Lung (tissue), 12 donors: ENCODE results near the gene KCNH8. TPM values are rescaled to one million over a fixed set of nuclear protein-coding genes. Genes with fewer than 3 reads are reported as not detected.

Experiments
- ATAC-seq: fragments of 200-7000 bp; cut with Tn5 transposase; one replicate; pipeline ENCODE4 v1.9.1; 2020; ENCODE audit warnings: moderate number of reproducible peaks; ENCODE audit not compliant: insufficient read depth, low FRiP score
- DNase-seq, 3 donors: peaks; one replicate each; pipeline ENCODE4 v3.0.0-alpha.2; 2013 to 2017
- H3K27ac ChIP-seq, 2 donors: one replicate each; pipeline ENCODE4 v1.5.1; 2013; ENCODE audit warnings: mild to moderate bottlenecking in 2 of 2, moderate library complexity in 2 of 2, control low read depth in 1 of 2, inconsistent platforms in 1 of 2, low read depth in 1 of 2, low read length in 1 of 2
- H3K27me3 ChIP-seq, 3 donors: one replicate each; pipeline ENCODE4 v1.5.1; 2013; ENCODE audit warnings: low read length in 2 of 3; ENCODE audit not compliant: control insufficient read depth in 3 of 3, insufficient read depth in 3 of 3
- H3K36me3 ChIP-seq, 4 donors: one replicate each; pipeline ENCODE4 v1.5.1; 2013; ENCODE audit warnings: low read length in 4 of 4, mild to moderate bottlenecking in 1 of 4, moderate library complexity in 1 of 4; ENCODE audit not compliant: control insufficient read depth in 4 of 4, insufficient read depth in 4 of 4
- H3K4me1 ChIP-seq, 5 donors: one replicate each; pipeline ENCODE4 v1.5.1; 2013; ENCODE audit warnings: low read length in 5 of 5, mild to moderate bottlenecking in 2 of 5, moderate library complexity in 1 of 5; ENCODE audit not compliant: control insufficient read depth in 5 of 5, insufficient read depth in 5 of 5
- H3K4me3 ChIP-seq: one replicate; pipeline ENCODE4 v1.5.1; 2013; ENCODE audit warnings: mild to moderate bottlenecking, control low read depth, moderate library complexity
- H3K9ac ChIP-seq, 2 donors: one replicate each; pipeline ENCODE4 v1.5.1; 2013; ENCODE audit warnings: low read length in 2 of 2, control low read depth in 1 of 2; ENCODE audit not compliant: insufficient read depth in 1 of 2
- H3K9me3 ChIP-seq, 4 donors: one replicate each; pipeline ENCODE4 v1.5.1; 2013; ENCODE audit warnings: low read length in 3 of 4, mild to moderate bottlenecking in 1 of 4, moderate library complexity in 1 of 4; ENCODE audit not compliant: control insufficient read depth in 4 of 4, insufficient read depth in 3 of 4
- WGBS, 2 donors: extraction: QIAGEN DNeasy Blood & Tissue Kit; methylation state at CpG; one replicate each; pipeline ENCODE4 v1.1.7; 2013; 5-methylcytosine and 5-hydroxymethylcytosine counted together
- polyA plus RNA-seq, 2 donors: library from polyadenylated mRNA; stranded (reverse); fragments of 200-250 nt; gene quantifications; one replicate each; pipeline ENCODE4 v1.2.1, GENCODE V29; 2013
- total RNA-seq, 2 donors: library from RNA; depleted of rRNA in 1 of 2; stranded (reverse); fragments of >200 nt in 1 of 2; gene quantifications; one replicate each; pipeline ENCODE4 v1.2.1, GENCODE V29; 2014 to 2021
- TF ChIP-seq, protein P1 (sequence below): IDR thresholded peaks from 2 replicates; pipeline ENCODE4 v1.5.1; 2012; ENCODE audit warnings: mild to moderate bottlenecking; ENCODE audit errors: control extremely low read depth, extremely low read depth
- donor health status: control.
- donor health status: control.
- donor health status: Bipolar disorder and iron deficiency.
- donor health status: healthy.
- donor health status: DM: yes; HTN: yes; CAD: no.

KCNH8 gene
- total and polyA plus RNA-seq, 4 donors: 0.06 to 0.94 (median 0.15) TPM

DNA sequence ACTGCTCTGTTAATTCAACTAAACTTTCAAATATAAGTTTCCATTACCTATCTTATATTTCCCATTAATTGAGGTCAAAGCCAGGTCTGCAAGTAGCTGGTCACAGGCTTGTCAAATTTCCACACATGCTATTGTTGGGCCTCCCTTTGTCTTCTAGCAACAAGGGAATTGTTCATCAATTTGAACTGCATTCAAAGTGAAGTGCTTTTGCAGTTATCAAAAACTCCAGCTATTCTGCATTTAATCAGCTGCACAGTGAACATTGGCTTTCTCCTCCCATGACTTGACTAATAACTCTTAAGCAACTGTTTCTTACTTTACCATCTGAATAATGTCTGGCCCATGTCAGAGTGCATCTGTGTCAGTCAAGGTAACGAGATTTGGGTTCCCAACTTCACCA, 198.4 kb downstream of the KCNH8 start:
- H3K4me1 ChIP-seq: peaks cover 0 to 10% (median 0%) of the 10 kb centered on the region in 5 donors
- H3K9ac ChIP-seq: no peak overlapping the region
- no peaks in the 10 kb centered on the region for H3K36me3 ChIP-seq
- TF ChIP-seq, protein P1, sequence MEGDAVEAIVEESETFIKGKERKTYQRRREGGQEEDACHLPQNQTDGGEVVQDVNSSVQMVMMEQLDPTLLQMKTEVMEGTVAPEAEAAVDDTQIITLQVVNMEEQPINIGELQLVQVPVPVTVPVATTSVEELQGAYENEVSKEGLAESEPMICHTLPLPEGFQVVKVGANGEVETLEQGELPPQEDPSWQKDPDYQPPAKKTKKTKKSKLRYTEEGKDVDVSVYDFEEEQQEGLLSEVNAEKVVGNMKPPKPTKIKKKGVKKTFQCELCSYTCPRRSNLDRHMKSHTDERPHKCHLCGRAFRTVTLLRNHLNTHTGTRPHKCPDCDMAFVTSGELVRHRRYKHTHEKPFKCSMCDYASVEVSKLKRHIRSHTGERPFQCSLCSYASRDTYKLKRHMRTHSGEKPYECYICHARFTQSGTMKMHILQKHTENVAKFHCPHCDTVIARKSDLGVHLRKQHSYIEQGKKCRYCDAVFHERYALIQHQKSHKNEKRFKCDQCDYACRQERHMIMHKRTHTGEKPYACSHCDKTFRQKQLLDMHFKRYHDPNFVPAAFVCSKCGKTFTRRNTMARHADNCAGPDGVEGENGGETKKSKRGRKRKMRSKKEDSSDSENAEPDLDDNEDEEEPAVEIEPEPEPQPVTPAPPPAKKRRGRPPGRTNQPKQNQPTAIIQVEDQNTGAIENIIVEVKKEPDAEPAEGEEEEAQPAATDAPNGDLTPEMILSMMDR: no peak
- H3K27ac ChIP-seq: no peak overlapping the region
- H3K4me3 ChIP-seq: no peak overlapping the region
- no peaks in the 10 kb centered on the region for H3K9me3 ChIP-seq
- H3K27me3 ChIP-seq: no peaks in the 10 kb centered on the region
- DNase-seq (no peak), ATAC-seq (no peak)
- 48 to 50% methylated on average over 1 of the region's 1 CpG for WGBS, 2 donors

DNA sequence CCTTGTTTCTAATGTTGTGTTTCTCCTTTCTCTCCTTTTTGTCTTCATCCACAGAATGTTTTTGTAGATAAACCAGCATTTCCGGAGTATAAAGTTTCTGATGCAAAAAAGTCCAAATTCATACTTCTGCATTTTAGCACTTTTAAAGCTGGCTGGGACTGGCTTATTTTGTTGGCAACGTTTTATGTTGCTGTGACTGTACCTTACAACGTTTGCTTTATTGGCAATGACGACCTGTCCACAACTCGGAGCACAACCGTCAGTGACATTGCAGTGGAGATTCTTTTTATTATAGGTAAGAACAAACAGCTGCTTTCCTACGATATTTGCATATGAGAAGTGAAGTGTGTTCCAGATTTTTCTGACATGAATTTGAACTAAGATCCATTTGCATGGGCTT, 199.4 kb downstream of the KCNH8 start:
- 21 to 38% methylated on average over 7 of the region's 7 CpGs for WGBS, 2 donors
- peaks cover 0 to 10% (median 0%) of the 10 kb centered on the region in 5 donors for H3K4me1 ChIP-seq
- no peak overlapping the region for H3K27ac ChIP-seq
- ATAC-seq (no peak), DNase-seq (peak in 1 of 3 donors; percentile 23)
- H3K9me3 ChIP-seq: no peaks in the 10 kb centered on the region
- H3K27me3 ChIP-seq: no peaks in the 10 kb centered on the region
- TF ChIP-seq, protein P1: no peak
- no peaks in the 10 kb centered on the region for H3K36me3 ChIP-seq
- no peak overlapping the region for H3K4me3 ChIP-seq
- H3K9ac ChIP-seq: no peak overlapping the region

DNA sequence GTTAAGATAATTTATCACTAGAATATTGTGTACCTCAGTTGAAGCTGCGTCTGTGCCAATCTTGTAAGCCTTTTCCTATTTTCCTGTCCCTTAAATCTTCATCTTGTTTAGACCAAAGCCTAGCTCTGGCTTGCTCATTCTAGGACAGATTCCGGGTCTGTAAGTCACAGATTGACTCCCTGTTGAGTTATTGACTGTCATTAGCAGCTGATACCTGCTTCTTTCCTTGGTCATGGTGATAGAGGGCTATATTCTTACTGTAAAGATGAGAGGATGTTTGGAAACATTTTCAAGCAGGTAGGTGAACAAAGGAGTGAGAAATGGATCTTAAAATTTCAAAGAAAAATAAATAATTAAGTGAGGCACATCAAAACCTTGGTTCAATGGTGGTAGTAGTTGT, 200.2 kb downstream of the KCNH8 start:
- 61 to 84% methylated on average over 2 of the region's 2 CpGs for WGBS, 2 donors
- H3K27me3 ChIP-seq: no peaks in the 10 kb centered on the region
- H3K27ac ChIP-seq: no peak overlapping the region
- no peaks in the 10 kb centered on the region for H3K9me3 ChIP-seq
- peaks cover 0 to 10% (median 0%) of the 10 kb centered on the region in 5 donors for H3K4me1 ChIP-seq
- no peaks in the 10 kb centered on the region for H3K36me3 ChIP-seq
- H3K9ac ChIP-seq: no peak overlapping the region
- TF ChIP-seq, protein P1: no peak
- ATAC-seq (no peak), DNase-seq (no peak)
- H3K4me3 ChIP-seq: no peak overlapping the region

DNA sequence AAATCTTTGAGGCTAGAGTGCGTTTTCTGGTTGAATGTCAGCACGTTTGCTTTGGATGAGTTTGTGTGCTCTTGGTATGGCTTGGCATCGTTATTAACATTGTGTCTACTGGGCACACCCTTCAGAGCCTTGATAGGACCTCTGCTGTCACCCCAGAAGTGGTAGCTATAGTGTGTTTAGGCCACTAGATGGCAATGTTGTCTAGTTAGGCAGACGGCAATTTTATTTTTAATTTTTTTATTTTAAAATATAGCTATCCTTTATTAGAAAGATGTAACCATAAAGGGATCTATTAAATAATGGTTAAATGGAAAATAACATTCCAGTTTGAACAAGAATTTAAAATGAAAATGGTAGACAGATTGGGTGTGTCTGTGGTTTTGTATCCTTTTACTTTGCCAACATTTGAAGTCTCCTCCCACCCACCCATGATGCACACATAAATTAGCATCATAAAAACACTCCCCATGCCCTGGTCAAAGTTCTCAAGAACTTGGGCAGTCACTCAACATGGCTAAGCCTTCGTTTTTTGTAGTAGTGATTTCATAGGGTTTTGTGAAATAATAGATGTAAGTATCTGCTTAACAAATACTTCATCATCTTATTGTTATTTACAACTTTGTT, 200.7 kb downstream of the KCNH8 start:
- Histone ChIP-seq H3K9me3 (no peaks in the 10 kb centered on the region), H3K27me3 (no peaks in the 10 kb centered on the region), H3K36me3 (no peaks in the 10 kb centered on the region), H3K4me3 (no peak overlapping the region), H3K27ac (no peak overlapping the region), H3K9ac (no peak overlapping the region), H3K4me1 (peaks cover 0 to 10% (median 0%) of the 10 kb centered on the region in 5 donors)
- 21 to 36% methylated on average over 5 of the region's 5 CpGs for WGBS, 2 donors
- ATAC-seq (no peak), DNase-seq (peak in 2 of 3 donors; percentile 17 to 31)
- TF ChIP-seq, protein P1: no peak
